HG03139 (cell line): Measurements from ENCODE around the gene LITAFD.
A peak's percentile ranks its signal among the peaks of the same experiment; 100 is the strongest.

Source experiments
- ATAC-seq: cut with Tn5 transposase; IDR thresholded peaks from one replicate; pipeline ENCODE4 v1.9.1; 2021; ENCODE audit not compliant: unreplicated experiment

LITAFD gene

GRCh38 chr16:8855051-8855786 lies 26.9 kb upstream of the LITAFD start:
- no peak for ATAC-seq

GRCh38 chr16:8855972-8856371 lies 26.2 kb upstream of the LITAFD start:
- ATAC-seq, result no peak

GRCh38 chr16:8858994-8859912 lies 22.9 kb upstream of the LITAFD start:
- ATAC-seq, result no peak

- ATAC-seq, result no peak
Measured at GRCh38 chr16:8859913-8860881, 22.0 kb upstream of the LITAFD start.

GRCh38 chr16:8861563-8862308 lies 20.4 kb upstream of the LITAFD start:
- no peak for ATAC-seq

- ATAC-seq, result no peak
Measured at GRCh38 chr16:8862309-8863130, 19.6 kb upstream of the LITAFD start.

- ATAC-seq, result no peak
Measured at GRCh38 chr16:8863594-8864424, 18.3 kb upstream of the LITAFD start.

GRCh38 chr16:8864480-8865110 lies 17.6 kb upstream of the LITAFD start:
- ATAC-seq, result no peak

GRCh38 chr16:8865145-8865882 lies 16.8 kb upstream of the LITAFD start:
- ATAC-seq, result no peak

- ATAC-seq, result no peak
Measured at GRCh38 chr16:8866118-8866883, 15.8 kb upstream of the LITAFD start.

GRCh38 chr16:8866884-8867215 lies 15.3 kb upstream of the LITAFD start:
- no peak for ATAC-seq

GRCh38 chr16:8867216-8867931 lies 14.8 kb upstream of the LITAFD start:
- ATAC-seq, result no peak

GRCh38 chr16:8867932-8868415 lies 14.2 kb upstream of the LITAFD start:
- ATAC-seq, result no peak

GRCh38 chr16:8868416-8869211 lies 13.5 kb upstream of the LITAFD start, which contains the start of gene CARHSP1:
CARHSP1 (minus strand) TSS chr16:8869006; CDS start chr16:8859328, 9,678 bp downstream.
- peak; percentile 55 for ATAC-seq
